ENCODE data around the gene AMBP. TPM values are rescaled to one million over a fixed set of nuclear protein-coding genes. Genes with fewer than 3 reads are reported as not detected.
A peak's percentile ranks its signal among the peaks of the same experiment; 100 is the strongest.
"Not testable (repeated sequence)": the region's sequence is repeated elsewhere in the genome, so short reads cannot be mapped to it uniquely, and the experiment has no call there.

The AMBP gene
- total RNA-seq, 2 donors from 2014 or later, result 53.4 to 307 TPM

- TF ChIP-seq CTCF (IDR thresholded peaks at IDR 0.05) (no peak), POLR2A (IDR thresholded peaks at IDR 0.05) (no peak)
- no peaks in the 10 kb centered on the region for H3K9me3 ChIP-seq
- intact Hi-C loops (cut with DNase I), result no loop called here
- peaks cover 28% of the 10 kb centered on the region for H3K4me1 ChIP-seq
- ATAC-seq (no peak), DNase-seq (peak in 1 of 4 donors; percentile 8)
- no peak overlapping the region for H3K4me3 ChIP-seq
- H3K36me3 ChIP-seq (replicated peaks in 1 of 2; ENCODE audit: insufficient read depth in 1 of 2, low read depth in 2 of 2), result no peaks in the 10 kb centered on the region
- 92 to 94% methylated on average over 8 to 9 of the region's 9 CpGs for WGBS, 2 donors
- H3K27me3 ChIP-seq, result no peaks in the 10 kb centered on the region
- H3K27ac ChIP-seq, result no peak overlapping the region
Measured at GRCh38 chr9:114085387-114085789, 7.3 kb upstream of the AMBP start.

GRCh38 chr9:114084282-114085073, 6.4 kb upstream of the AMBP start:
- no peak for TF ChIP-seq POLR2A (IDR thresholded peaks at IDR 0.05)
- no peak for TF ChIP-seq CTCF (IDR thresholded peaks at IDR 0.05)
- Histone ChIP-seq H3K27me3 (no peaks in the 10 kb centered on the region), H3K9me3 (no peaks in the 10 kb centered on the region), H3K4me3 (no peak overlapping the region), H3K36me3 (replicated peaks in 1 of 2; ENCODE audit: insufficient read depth in 1 of 2, low read depth in 2 of 2) (no peaks in the 10 kb centered on the region), H3K4me1 (peaks cover 37% of the 10 kb centered on the region), H3K27ac (no peak overlapping the region)
- intact Hi-C loops (cut with DNase I), result no loop called here
- DNase-seq (peak in 1 of 4 donors; percentile 9), ATAC-seq (no peak)
- WGBS, 2 donors, result 65 to 76% methylated on average over 10 to 11 of the region's 11 CpGs

- DNase-seq, result peak in 1 of 4 donors; percentile 12
Measured at GRCh38 chr9:114083666-114084065, 5.6 kb upstream of the AMBP start.

GRCh38 chr9:114082763-114083412, 4.8 kb upstream of the AMBP start:
- WGBS, 2 donors, result 47 to 49% methylated on average over 13 of the region's 13 CpGs
- intact Hi-C loops (cut with DNase I); DNase-seq; H3K36me3 ChIP-seq (replicated peaks in 1 of 2; ENCODE audit: insufficient read depth in 1 of 2, low read depth in 2 of 2); ATAC-seq; H3K27me3 ChIP-seq; H3K9me3 ChIP-seq; H3K4me3 ChIP-seq: not testable (repeated sequence)
- Histone ChIP-seq H3K4me1 (peaks cover 53% of the 10 kb centered on the region), H3K27ac (peak overlapping the region in 1 of 4 donors; percentile 85)

More at GRCh38 chr9:114083666-114084065, 5.6 kb upstream of the AMBP start:
- WGBS, 2 donors, result 85 to 86% methylated on average over 6 of the region's 6 CpGs
- no peak for ATAC-seq
- no peak overlapping the region for H3K27ac ChIP-seq
- no peaks in the 10 kb centered on the region for H3K36me3 ChIP-seq (replicated peaks in 1 of 2; ENCODE audit: insufficient read depth in 1 of 2, low read depth in 2 of 2)
- peaks cover 45% of the 10 kb centered on the region for H3K4me1 ChIP-seq
- H3K4me3 ChIP-seq, result no peak overlapping the region
- H3K27me3 ChIP-seq, result no peaks in the 10 kb centered on the region
- no peaks in the 10 kb centered on the region for H3K9me3 ChIP-seq
- intact Hi-C loops (cut with DNase I), result no loop called here
- TF ChIP-seq CTCF (IDR thresholded peaks at IDR 0.05), result no peak
- no peak for TF ChIP-seq POLR2A (IDR thresholded peaks at IDR 0.05)

- Histone ChIP-seq H3K9me3 (no peaks in the 10 kb centered on the region), H3K27me3 (no peaks in the 10 kb centered on the region), H3K36me3 (replicated peaks in 1 of 2; ENCODE audit: insufficient read depth in 1 of 2, low read depth in 2 of 2) (no peaks in the 10 kb centered on the region), H3K4me1 (peaks cover 60% of the 10 kb centered on the region), H3K27ac (peak overlapping the region; percentile 23 to 85 (median 72)), H3K4me3 (no peak overlapping the region)
- peak; percentile 74 for ATAC-seq
- TF ChIP-seq POLR2A (IDR thresholded peaks at IDR 0.05) (no peak), CTCF (IDR thresholded peaks at IDR 0.05) (peak; percentile 85 to 94 (median 93))
- WGBS, 2 donors, result 18 to 20% methylated on average over 6 to 10 of the region's 10 CpGs
- peak; percentile 95 to 96 (median 96) for DNase-seq
- intact Hi-C loops (cut with DNase I), result no loop called here
Measured at GRCh38 chr9:114082017-114082762, 4.1 kb upstream of the AMBP start.
